ENCODE results near the gene MARK1.
A peak's percentile ranks its signal among the peaks of the same experiment; 100 is the strongest.

DNA sequence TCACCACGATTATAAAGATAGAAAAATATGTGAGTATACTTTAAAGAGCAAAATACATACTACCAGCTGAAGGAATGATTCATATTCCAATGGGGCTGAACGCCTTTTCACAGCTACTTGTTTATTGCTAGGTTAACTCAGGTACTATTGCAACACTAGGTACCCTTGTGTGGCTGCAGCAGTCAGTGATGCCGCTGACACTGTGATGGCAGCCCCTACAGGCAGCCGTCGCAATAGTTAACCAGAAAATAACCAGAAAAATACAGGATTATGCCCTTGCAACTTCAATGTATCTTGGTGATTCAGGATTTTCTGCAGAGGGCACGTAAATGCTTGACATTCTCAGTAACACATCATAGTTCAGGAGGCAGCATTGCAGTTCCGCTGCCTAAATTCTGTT lies 1.6 kb upstream of the MARK1 start:
- TF ChIP-seq, protein P1, sequence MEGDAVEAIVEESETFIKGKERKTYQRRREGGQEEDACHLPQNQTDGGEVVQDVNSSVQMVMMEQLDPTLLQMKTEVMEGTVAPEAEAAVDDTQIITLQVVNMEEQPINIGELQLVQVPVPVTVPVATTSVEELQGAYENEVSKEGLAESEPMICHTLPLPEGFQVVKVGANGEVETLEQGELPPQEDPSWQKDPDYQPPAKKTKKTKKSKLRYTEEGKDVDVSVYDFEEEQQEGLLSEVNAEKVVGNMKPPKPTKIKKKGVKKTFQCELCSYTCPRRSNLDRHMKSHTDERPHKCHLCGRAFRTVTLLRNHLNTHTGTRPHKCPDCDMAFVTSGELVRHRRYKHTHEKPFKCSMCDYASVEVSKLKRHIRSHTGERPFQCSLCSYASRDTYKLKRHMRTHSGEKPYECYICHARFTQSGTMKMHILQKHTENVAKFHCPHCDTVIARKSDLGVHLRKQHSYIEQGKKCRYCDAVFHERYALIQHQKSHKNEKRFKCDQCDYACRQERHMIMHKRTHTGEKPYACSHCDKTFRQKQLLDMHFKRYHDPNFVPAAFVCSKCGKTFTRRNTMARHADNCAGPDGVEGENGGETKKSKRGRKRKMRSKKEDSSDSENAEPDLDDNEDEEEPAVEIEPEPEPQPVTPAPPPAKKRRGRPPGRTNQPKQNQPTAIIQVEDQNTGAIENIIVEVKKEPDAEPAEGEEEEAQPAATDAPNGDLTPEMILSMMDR (conservative IDR thresholded peaks at IDR 0.05; ENCODE audit: low read depth, low read length), result peak; percentile 22; the same call in 1 of the 2 replicates
- no peak for TF ChIP-seq EZH2 (IDR thresholded peaks at IDR 0.05; ENCODE audit: low read length, unreplicated experiment)
